ENCODE results near the gene CFAP97.

The CFAP97 gene

DNA sequence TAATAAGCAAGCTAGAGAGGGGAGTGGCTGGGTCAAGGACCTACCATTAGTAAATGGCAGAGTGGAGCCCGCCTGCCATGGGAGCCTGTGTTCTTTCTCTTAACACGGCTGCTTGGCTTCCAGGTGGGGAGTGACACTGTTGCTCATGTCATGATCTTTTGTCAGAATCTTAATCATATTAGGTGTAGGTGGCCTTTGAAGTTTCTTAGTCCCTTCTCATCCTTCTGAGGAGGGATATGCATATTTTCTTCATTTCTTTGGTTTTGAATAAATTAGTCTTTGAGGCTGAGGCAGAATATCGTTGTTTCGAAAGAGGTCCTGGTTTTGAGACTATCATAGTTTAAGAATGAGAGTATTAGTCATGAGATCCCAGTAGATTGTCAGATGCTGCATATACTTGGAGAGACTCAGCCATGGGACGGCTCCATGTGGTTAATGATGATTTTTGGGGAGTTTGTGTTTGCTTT is 34.4 kb upstream of the CFAP97 start:
- no peak for DNase-seq
- no peaks in the 10 kb centered on the region for H3K9me3 ChIP-seq (ENCODE audit: control insufficient read depth, low read length)
- no peaks in the 10 kb centered on the region for H3K4me1 ChIP-seq (ENCODE audit: control insufficient read depth, insufficient read depth, low read length, poor library complexity, severe bottlenecking)
- no peak overlapping the region for H3K27ac ChIP-seq (ENCODE audit: insufficient read depth, low read length, poor library complexity, severe bottlenecking)
- no peaks in the 10 kb centered on the region for H3K27me3 ChIP-seq (replicated peaks; ENCODE audit: control insufficient read depth, insufficient read depth, low read length, poor library complexity, severe bottlenecking)
- H3K36me3 ChIP-seq (ENCODE audit: control insufficient read depth, insufficient read depth, low read length), result no peaks in the 10 kb centered on the region
- H3K4me3 ChIP-seq (ENCODE audit: insufficient read depth, low read depth, low read length, poor library complexity, severe bottlenecking), result no peak overlapping the region

DNA sequence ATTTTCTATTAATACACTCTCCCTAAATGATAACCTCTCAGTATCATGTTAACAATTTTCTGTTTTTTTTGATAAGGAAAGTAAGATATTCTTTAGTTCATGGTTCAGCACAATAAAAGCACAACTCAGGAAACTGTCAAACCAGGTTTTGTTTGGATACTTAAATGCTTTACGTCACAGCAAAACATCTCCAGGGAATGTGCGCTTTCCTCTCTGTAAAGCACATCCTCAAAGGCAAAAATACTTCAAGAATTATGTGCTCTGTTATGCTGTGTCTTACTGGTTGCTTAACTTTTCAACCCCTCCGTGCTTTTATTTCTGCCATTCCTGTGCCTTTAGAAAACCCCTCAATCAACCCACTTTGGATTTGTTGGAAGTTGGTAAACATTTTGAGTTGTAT is 33.4 kb upstream of the CFAP97 start:
- H3K27me3 ChIP-seq (replicated peaks; ENCODE audit: control insufficient read depth, insufficient read depth, low read length, poor library complexity, severe bottlenecking), result no peaks in the 10 kb centered on the region
- DNase-seq, result no peak
- no peaks in the 10 kb centered on the region for H3K36me3 ChIP-seq (ENCODE audit: control insufficient read depth, insufficient read depth, low read length)
- H3K4me1 ChIP-seq (ENCODE audit: control insufficient read depth, insufficient read depth, low read length, poor library complexity, severe bottlenecking), result no peaks in the 10 kb centered on the region
- H3K27ac ChIP-seq (ENCODE audit: insufficient read depth, low read length, poor library complexity, severe bottlenecking), result no peak overlapping the region
- H3K9me3 ChIP-seq (ENCODE audit: control insufficient read depth, low read length), result no peaks in the 10 kb centered on the region
- no peak overlapping the region for H3K4me3 ChIP-seq (ENCODE audit: insufficient read depth, low read depth, low read length, poor library complexity, severe bottlenecking)

DNA sequence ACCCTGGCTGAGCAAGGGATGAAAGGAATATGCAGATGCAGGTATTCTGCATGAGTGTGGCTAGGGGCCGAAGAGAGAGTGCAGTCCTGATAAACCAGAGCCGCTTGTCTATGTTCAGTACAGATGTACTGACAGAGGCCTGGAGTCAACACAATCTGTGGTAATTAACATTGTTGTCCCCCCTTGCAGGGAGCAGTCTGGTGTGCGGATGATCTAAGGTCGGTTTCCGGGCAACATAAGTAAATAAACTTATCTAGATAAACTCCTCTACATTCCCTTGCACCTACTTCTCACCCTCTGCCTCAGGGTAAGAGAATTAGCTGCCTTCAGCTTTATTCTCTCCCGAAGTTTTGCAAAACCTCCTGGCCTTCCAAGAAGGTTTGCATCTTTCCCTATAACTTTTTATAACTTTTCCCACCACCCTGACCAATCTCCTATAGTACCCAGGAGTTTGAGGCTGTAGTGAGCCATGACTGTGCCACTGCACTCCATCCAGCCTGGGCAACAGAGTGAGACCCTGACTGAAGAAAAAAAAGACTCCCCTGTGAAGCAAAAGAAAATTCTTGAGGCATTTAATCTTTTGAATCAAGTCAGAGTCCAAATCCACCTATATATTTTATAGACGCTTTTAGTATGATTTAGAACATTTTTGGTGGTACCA is 32.2 kb upstream of the CFAP97 start:
- H3K4me3 ChIP-seq (ENCODE audit: insufficient read depth, low read depth, low read length, poor library complexity, severe bottlenecking), result no peak overlapping the region
- no peaks in the 10 kb centered on the region for H3K36me3 ChIP-seq (ENCODE audit: control insufficient read depth, insufficient read depth, low read length)
- H3K27ac ChIP-seq (ENCODE audit: insufficient read depth, low read length, poor library complexity, severe bottlenecking), result no peak overlapping the region
- no peaks in the 10 kb centered on the region for H3K27me3 ChIP-seq (replicated peaks; ENCODE audit: control insufficient read depth, insufficient read depth, low read length, poor library complexity, severe bottlenecking)
- no peak for DNase-seq
- no peaks in the 10 kb centered on the region for H3K9me3 ChIP-seq (ENCODE audit: control insufficient read depth, low read length)
- no peaks in the 10 kb centered on the region for H3K4me1 ChIP-seq (ENCODE audit: control insufficient read depth, insufficient read depth, low read length, poor library complexity, severe bottlenecking)

DNA sequence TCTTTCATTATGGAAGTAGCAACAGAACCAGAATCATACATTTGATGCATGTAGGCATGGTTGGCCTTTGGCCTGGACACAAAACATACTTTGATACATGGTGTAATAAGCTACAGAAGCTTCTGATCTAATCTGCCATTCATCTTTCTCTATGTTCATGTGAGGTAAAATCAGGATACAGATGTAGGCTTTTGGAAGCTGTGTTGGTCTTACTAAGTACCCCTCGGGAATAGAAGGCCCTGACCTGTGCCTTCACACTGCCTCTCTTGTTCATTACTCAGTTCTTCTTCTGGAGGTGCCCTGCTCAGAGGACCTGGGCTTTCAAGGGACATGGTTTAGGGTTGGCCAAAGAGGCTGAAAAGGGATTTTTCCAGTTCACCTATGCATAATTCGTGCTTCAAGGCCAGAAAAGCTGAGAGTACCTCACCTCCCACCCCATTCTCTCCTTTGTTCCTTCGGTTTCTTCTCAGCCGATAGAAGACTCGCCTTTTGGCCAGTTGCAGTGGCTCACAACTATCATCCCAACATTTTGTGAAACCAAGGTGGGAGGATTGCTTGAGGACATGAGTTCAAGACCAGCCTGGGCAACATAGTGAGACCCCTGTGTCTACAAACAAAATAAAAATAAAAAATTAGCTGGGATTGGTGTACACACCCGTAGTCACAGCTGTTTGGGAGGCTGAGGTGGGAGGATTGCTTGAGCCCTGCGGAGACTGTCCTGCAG is 31.5 kb upstream of the CFAP97 start:
- Histone ChIP-seq H3K4me1 (ENCODE audit: control insufficient read depth, insufficient read depth, low read length, poor library complexity, severe bottlenecking) (no peaks in the 10 kb centered on the region), H3K27ac (ENCODE audit: insufficient read depth, low read length, poor library complexity, severe bottlenecking) (no peak overlapping the region), H3K4me3 (ENCODE audit: insufficient read depth, low read depth, low read length, poor library complexity, severe bottlenecking) (no peak overlapping the region), H3K9me3 (ENCODE audit: control insufficient read depth, low read length) (no peaks in the 10 kb centered on the region), H3K36me3 (ENCODE audit: control insufficient read depth, insufficient read depth, low read length) (no peaks in the 10 kb centered on the region), H3K27me3 (replicated peaks; ENCODE audit: control insufficient read depth, insufficient read depth, low read length, poor library complexity, severe bottlenecking) (no peaks in the 10 kb centered on the region)
- no peak for DNase-seq

DNA sequence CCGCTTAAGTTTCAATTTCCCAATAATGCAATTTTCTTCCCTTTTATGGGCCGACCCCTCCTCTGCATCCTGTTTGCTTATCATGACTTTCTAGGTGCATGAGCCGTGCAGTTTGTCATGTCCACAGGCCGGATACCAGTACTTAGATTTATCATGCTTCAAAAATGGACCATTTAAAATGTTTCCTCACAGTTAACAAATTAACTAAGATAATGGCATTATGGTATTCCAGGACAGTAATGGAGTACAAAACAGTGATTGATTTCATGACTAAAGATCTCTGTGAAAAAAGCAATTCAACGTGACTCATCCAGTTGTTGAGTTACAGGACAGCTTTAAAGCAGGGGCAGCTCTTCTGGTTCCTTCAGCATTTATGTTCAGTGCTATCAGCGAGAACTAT is 28.6 kb upstream of the CFAP97 start:
- no peak overlapping the region for H3K4me3 ChIP-seq (ENCODE audit: insufficient read depth, low read depth, low read length, poor library complexity, severe bottlenecking)
- DNase-seq, result no peak

DNA sequence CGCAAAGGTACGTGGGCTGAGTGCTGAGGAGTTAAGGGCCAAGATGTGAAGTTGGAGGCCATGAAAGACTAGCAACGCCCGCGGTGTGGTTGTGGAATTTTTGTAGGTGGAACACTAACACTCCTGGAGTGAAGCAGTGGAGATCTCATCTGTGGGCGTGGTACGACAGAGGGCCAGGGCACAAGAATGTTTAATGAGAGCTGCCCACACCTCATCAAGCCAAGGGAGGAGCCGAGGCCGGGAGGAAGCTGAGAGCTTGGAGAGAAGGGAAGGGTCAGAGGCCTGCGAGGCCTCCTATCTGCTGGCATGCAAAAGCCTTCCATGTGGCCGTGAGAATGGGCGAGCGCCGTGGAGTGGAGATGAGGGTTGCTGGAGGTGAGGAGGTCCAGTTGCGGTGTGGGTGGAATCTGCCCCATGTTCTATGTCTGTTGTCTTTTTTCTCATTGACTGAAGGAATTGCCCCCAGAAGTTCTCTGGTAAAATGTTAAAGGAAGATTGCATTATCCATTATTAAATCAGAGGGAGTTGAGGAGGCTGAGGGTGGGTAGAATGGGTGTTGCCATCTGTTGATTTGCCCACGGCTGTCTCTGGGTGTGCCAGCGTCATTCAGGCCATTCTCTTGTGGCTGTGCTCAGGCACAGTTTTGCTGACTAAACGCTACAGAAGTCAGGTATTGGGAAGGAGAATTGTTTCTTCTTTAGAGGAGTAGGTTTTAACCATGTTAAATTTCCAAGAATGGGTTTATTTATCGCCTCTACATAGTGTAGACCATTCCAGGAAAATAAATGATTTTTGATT is 25.4 kb upstream of the CFAP97 start:
- DNase-seq, result no peak
- H3K9me3 ChIP-seq (ENCODE audit: control insufficient read depth, low read length), result no peaks in the 10 kb centered on the region

More for the DNA sequence above, 28.6 kb upstream of the CFAP97 start:
- Histone ChIP-seq H3K27me3 (replicated peaks; ENCODE audit: control insufficient read depth, insufficient read depth, low read length, poor library complexity, severe bottlenecking) (no peaks in the 10 kb centered on the region), H3K4me1 (ENCODE audit: control insufficient read depth, insufficient read depth, low read length, poor library complexity, severe bottlenecking) (no peaks in the 10 kb centered on the region), H3K27ac (ENCODE audit: insufficient read depth, low read length, poor library complexity, severe bottlenecking) (no peak overlapping the region), H3K9me3 (ENCODE audit: control insufficient read depth, low read length) (no peaks in the 10 kb centered on the region), H3K36me3 (ENCODE audit: control insufficient read depth, insufficient read depth, low read length) (no peaks in the 10 kb centered on the region)

DNA sequence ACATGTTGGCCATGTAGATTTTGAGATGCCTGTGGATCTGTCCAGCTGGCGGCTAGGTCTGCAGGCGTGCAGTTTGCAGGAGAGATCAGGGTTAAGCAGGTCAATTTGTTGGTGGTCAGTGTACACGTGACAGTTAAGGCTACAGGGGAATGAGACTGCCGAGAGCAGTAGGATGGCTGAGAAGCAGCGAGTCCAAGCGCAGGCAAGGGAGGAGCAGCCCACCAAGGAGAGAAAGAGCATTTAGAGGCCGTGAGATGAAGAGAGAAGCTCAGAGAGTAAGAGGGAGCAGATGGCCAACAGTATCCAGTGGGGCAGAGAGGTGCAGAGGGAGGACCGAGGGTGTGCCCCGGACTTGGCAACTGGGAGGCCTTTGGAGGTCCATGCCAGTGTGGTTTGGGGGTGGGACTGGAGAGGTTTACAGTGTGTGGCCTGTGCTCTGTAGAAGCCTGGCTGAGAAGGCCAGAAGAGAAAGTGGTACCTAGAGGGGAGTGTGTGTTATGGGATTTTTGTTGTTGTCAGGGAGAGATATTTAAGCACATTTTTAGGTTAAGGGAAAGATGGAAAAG is 24.0 kb upstream of the CFAP97 start:
- H3K27ac ChIP-seq (ENCODE audit: insufficient read depth, low read length, poor library complexity, severe bottlenecking), result no peak overlapping the region
- H3K4me3 ChIP-seq (ENCODE audit: insufficient read depth, low read depth, low read length, poor library complexity, severe bottlenecking), result no peak overlapping the region
- no peaks in the 10 kb centered on the region for H3K27me3 ChIP-seq (replicated peaks; ENCODE audit: control insufficient read depth, insufficient read depth, low read length, poor library complexity, severe bottlenecking)
- H3K9me3 ChIP-seq (ENCODE audit: control insufficient read depth, low read length), result no peaks in the 10 kb centered on the region
- H3K4me1 ChIP-seq (ENCODE audit: control insufficient read depth, insufficient read depth, low read length, poor library complexity, severe bottlenecking), result no peaks in the 10 kb centered on the region
- no peaks in the 10 kb centered on the region for H3K36me3 ChIP-seq (ENCODE audit: control insufficient read depth, insufficient read depth, low read length)
- DNase-seq, result no peak

More for the DNA sequence above, 25.4 kb upstream of the CFAP97 start:
- H3K27ac ChIP-seq (ENCODE audit: insufficient read depth, low read length, poor library complexity, severe bottlenecking), result no peak overlapping the region
- H3K4me3 ChIP-seq (ENCODE audit: insufficient read depth, low read depth, low read length, poor library complexity, severe bottlenecking), result no peak overlapping the region
- no peaks in the 10 kb centered on the region for H3K36me3 ChIP-seq (ENCODE audit: control insufficient read depth, insufficient read depth, low read length)
- H3K4me1 ChIP-seq (ENCODE audit: control insufficient read depth, insufficient read depth, low read length, poor library complexity, severe bottlenecking), result no peaks in the 10 kb centered on the region
- no peaks in the 10 kb centered on the region for H3K27me3 ChIP-seq (replicated peaks; ENCODE audit: control insufficient read depth, insufficient read depth, low read length, poor library complexity, severe bottlenecking)

DNA sequence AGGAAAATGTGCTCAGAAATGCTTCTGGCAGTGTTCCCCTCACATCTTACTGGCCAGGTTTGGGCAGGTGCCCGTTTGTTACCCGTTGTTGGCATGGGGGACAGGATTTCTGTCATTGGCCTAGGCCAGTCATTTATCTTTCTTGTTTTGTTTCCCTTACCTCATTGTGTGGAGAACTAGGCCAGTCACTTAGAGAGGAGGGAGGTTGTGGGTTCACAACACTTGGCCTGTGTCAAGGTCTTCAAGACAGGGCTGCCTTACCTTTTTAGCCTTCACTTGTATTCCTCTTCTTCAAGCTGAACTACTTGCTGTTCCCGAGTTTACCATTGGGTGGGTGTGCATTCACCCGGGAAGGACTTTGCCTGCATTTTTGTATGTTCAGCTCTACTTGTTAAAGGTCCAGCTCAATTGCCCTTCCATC is 23.3 kb upstream of the CFAP97 start:
- H3K36me3 ChIP-seq (ENCODE audit: control insufficient read depth, insufficient read depth, low read length), result no peaks in the 10 kb centered on the region
- no peak for DNase-seq
- H3K4me3 ChIP-seq (ENCODE audit: insufficient read depth, low read depth, low read length, poor library complexity, severe bottlenecking), result no peak overlapping the region
- H3K27ac ChIP-seq (ENCODE audit: insufficient read depth, low read length, poor library complexity, severe bottlenecking), result no peak overlapping the region
- no peaks in the 10 kb centered on the region for H3K27me3 ChIP-seq (replicated peaks; ENCODE audit: control insufficient read depth, insufficient read depth, low read length, poor library complexity, severe bottlenecking)
- no peaks in the 10 kb centered on the region for H3K9me3 ChIP-seq (ENCODE audit: control insufficient read depth, low read length)
- no peaks in the 10 kb centered on the region for H3K4me1 ChIP-seq (ENCODE audit: control insufficient read depth, insufficient read depth, low read length, poor library complexity, severe bottlenecking)

DNA sequence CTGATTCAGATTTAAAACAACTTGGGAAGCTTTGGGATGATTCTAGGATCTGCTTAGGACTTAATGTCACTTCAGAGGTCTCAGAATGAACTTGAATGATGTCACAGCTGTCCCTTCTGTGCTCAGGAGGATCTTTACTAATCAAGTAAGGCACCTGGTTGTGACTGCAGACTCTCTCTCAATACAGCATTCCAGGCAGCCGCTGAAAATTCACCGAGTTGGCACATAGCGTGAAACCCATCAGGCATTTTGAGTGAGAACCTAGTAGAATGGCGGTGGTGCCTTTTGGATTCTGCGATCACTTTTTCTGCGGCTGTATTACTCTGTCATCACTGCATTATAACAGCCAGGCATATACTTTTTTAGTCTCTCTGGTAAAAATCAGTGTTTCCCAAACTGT is 22.1 kb upstream of the CFAP97 start:
- Histone ChIP-seq H3K4me3 (ENCODE audit: insufficient read depth, low read depth, low read length, poor library complexity, severe bottlenecking) (no peak overlapping the region), H3K36me3 (ENCODE audit: control insufficient read depth, insufficient read depth, low read length) (no peaks in the 10 kb centered on the region), H3K4me1 (ENCODE audit: control insufficient read depth, insufficient read depth, low read length, poor library complexity, severe bottlenecking) (no peaks in the 10 kb centered on the region), H3K27me3 (replicated peaks; ENCODE audit: control insufficient read depth, insufficient read depth, low read length, poor library complexity, severe bottlenecking) (no peaks in the 10 kb centered on the region), H3K27ac (ENCODE audit: insufficient read depth, low read length, poor library complexity, severe bottlenecking) (no peak overlapping the region), H3K9me3 (ENCODE audit: control insufficient read depth, low read length) (no peaks in the 10 kb centered on the region)
- no peak for DNase-seq

Measured in effector memory CD4-positive, alpha-beta T cell (primary cell).